Right lobe of liver (tissue), 6 donors: ENCODE data around the gene PPM1H. TPM values are rescaled to one million over a fixed set of nuclear protein-coding genes. Genes with fewer than 3 reads are reported as not detected.

Experiments used
- ATAC-seq, 4 donors: fragments of 200-7000 bp; cut with Tn5 transposase; one replicate each; pipeline ENCODE4 v1.9.1; 2020; ENCODE audit warnings: mild to moderate bottlenecking in 4 of 4, moderate library complexity in 4 of 4
- DNase-seq, 3 donors: peaks; one replicate each; pipeline ENCODE4 v3.0.0-alpha.2; 2020
- H3K27ac ChIP-seq, 3 donors: fragments of 200-600 bp; one replicate each; pipeline ENCODE4 v1.8.0; 2022
- H3K27me3 ChIP-seq, 2 donors: fragments of 200-600 bp; one replicate each; pipeline ENCODE4 v1.8.0; 2022
- H3K36me3 ChIP-seq, 4 donors: fragments of 200-600 bp; sonication (generic) in 1 of 4; one replicate each; pipeline versions ENCODE4 v1.5.1 to v1.8.0; 2017 to 2022; ENCODE audit warnings: control low read depth in 1 of 4
- H3K4me1 ChIP-seq, 4 donors: fragments of 200-600 bp; sonication (generic) in 1 of 4; one replicate each; pipeline versions ENCODE4 v1.5.1 to v1.8.0; 2017 to 2022; ENCODE audit warnings: control low read depth in 1 of 4
- H3K4me3 ChIP-seq, 3 donors: fragments of 200-600 bp; one replicate each; pipeline ENCODE4 v1.8.0; 2022
- H3K9me3 ChIP-seq, 4 donors: fragments of 200-600 bp; sonication (generic) in 1 of 4; one replicate each; pipeline versions ENCODE4 v1.5.1 to v1.8.0; 2017 to 2022; ENCODE audit warnings: control low read depth in 1 of 4
- CTCF ChIP-seq, 4 donors: fragments of 200-600 bp in 3 of 4; fragments of 450-650 bp in 1 of 4; IDR thresholded peaks; one replicate each; pipeline versions ENCODE4 v1.5.1 to v1.8.0; 2016 to 2022; ENCODE audit warnings: antibody characterized with exemption in 4 of 4, mild to moderate bottlenecking in 2 of 4
- POLR2A ChIP-seq: fragments of 450-650 bp; IDR thresholded peaks from one replicate; pipeline ENCODE4 v1.6.1; 2017; ENCODE audit warnings: antibody characterized with exemption, mild to moderate bottlenecking
- WGBS: methylation state at CpG from one replicate; pipeline ENCODE4 v1.1.6; 2018; ENCODE audit warnings: low coverage, low lambda C conversion rate; ENCODE audit not compliant: insufficient coverage; ENCODE audit errors: missing lambda C conversion rate; 5-methylcytosine and 5-hydroxymethylcytosine counted together
- intact Hi-C, 2 donors: fragments of 100-400 bp; cut with DNase I; formaldehyde crosslinking; loops; one replicate each; pipeline versions ENCODE4 v1.11.2 to v1.14.1; 2022
- total RNA-seq, 6 experiments: library from RNA; depleted of rRNA in 2 of 6; stranded (reverse); fragments of >200 nt in 2 of 6; fragmentation: NEBNext Ultra II Directional in 3 of 6; extraction: Animal tissue kit (Norgen Biotek cat#: 25700) in 3 of 6; gene quantifications; one replicate each; pipeline versions ENCODE4 v1.1.0 to v1.2.4, GENCODE V29; 2016 to 2023
- donor health status: DM: no; HTN: yes; CAD: no.
- donor health status: DM: no; HTN: no; CAD: no.
- donor health status: DM: no; HTN: no; CAD: no.
- donor health status: DM: no; HTN: yes; CAD: no.
- donor health status: DM: no; HTN: yes; CAD: no.

PPM1H gene
- total RNA-seq, 6 experiments from 2014 or later = 3.8 to 9.2 (median 6.5) TPM

- no peak for TF ChIP-seq CTCF (IDR thresholded peaks at IDR 0.05)
- TF ChIP-seq POLR2A = no peak
- ATAC-seq (no peak), DNase-seq (no peak)
- intact Hi-C loops = no loop called here
- Histone ChIP-seq H3K4me3 (no peak overlapping the region), H3K4me1 (peaks cover 0 to 25% (median 5%) of the 10 kb centered on the region in 4 donors), H3K27ac (no peak overlapping the region), H3K27me3 (no peaks in the 10 kb centered on the region), H3K9me3 (no peaks in the 10 kb centered on the region), H3K36me3 (no peaks in the 10 kb centered on the region)
- 81% methylated on average over 2 of the region's 2 CpGs for WGBS
These were observed 307.8 kb downstream of the PPM1H start for GRCh38 chr12:62627181-62627580.

GRCh38 chr12:62625228-62625627 is 309.7 kb downstream of the PPM1H start:
- WGBS = 0% methylated on average over 2 of the region's 2 CpGs
- Histone ChIP-seq H3K4me3 (no peak overlapping the region), H3K36me3 (no peaks in the 10 kb centered on the region), H3K27me3 (no peaks in the 10 kb centered on the region), H3K4me1 (peaks cover 0 to 21% (median 5%) of the 10 kb centered on the region in 4 donors), H3K9me3 (no peaks in the 10 kb centered on the region), H3K27ac (peak overlapping the region in 2 of 3 donors; percentile 27 to 52)
- DNase-seq (peak in 2 of 3 donors; percentile 37 to 64), ATAC-seq (peak; percentile 92 to 96 (median 94))
- intact Hi-C loops = no loop called here
- TF ChIP-seq CTCF (IDR thresholded peaks at IDR 0.05) (no peak), POLR2A (no peak)

- Histone ChIP-seq H3K27me3 (no peaks in the 10 kb centered on the region), H3K27ac (no peak overlapping the region), H3K9me3 (no peaks in the 10 kb centered on the region), H3K36me3 (no peaks in the 10 kb centered on the region), H3K4me3 (no peak overlapping the region), H3K4me1 (peaks cover 0 to 21% (median 5%) of the 10 kb centered on the region in 4 donors)
- no peak for ATAC-seq
- intact Hi-C loops = no loop called here
- WGBS = 57% methylated on average over 2 of the region's 2 CpGs
- TF ChIP-seq CTCF (IDR thresholded peaks at IDR 0.05) = no peak
- no peak for TF ChIP-seq POLR2A
- no peak for DNase-seq
These were observed 312.8 kb downstream of the PPM1H start for GRCh38 chr12:62622177-62622576.

GRCh38 chr12:62621101-62621638 is 313.8 kb downstream of the PPM1H start:
- intact Hi-C loops = no loop called here
- WGBS = 72% methylated on average over 8 of the region's 8 CpGs
- Histone ChIP-seq H3K4me3 (no peak overlapping the region), H3K4me1 (peaks cover 0 to 21% (median 5%) of the 10 kb centered on the region in 4 donors), H3K9me3 (no peaks in the 10 kb centered on the region), H3K27ac (no peak overlapping the region), H3K36me3 (no peaks in the 10 kb centered on the region), H3K27me3 (no peaks in the 10 kb centered on the region)
- DNase-seq (no peak), ATAC-seq (no peak)
- TF ChIP-seq POLR2A = no peak
- no peak for TF ChIP-seq CTCF (IDR thresholded peaks at IDR 0.05)
